RPMI7951 (cell line): Measurements from ENCODE around the gene CASTOR1. TPM values are rescaled to one million over a fixed set of nuclear protein-coding genes. Genes with fewer than 3 reads are reported as not detected.

Experiments used
- DNase-seq: peaks from one replicate; pipeline ENCODE4 v3.0.0-alpha.2; 2012; ENCODE audit warnings: low read depth
- total RNA-seq: library from RNA; depleted of rRNA; stranded (reverse); fragments of >200 nt; shearing (Covaris generic); gene quantifications from 2 replicates; pipeline ENCODE4 v1.2.3, GENCODE V29; 2014

CASTOR1 gene
- total RNA-seq, 1 experiment from 2014 or later = 16.6 TPM

DNA sequence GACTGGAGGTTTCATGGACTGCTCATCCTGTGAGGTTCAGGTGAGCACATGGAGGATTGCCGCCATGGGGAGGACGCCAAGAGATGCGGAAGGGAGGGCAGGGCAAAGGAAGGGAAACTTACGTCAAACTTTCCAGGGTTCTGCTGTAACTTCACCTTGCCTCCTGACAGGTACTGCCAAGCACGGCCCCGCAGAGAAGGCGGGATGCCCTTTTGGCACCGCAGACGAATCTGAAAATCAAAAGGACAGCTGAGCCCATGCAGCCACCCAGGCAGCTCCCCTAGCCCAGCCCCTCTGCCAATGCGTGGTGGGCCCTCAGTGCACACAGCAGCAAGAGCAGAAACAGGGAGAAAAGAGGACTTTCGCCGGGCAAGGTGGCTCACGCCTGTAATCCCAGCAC lies 10.0 kb upstream of the CASTOR1 start:
- no peak for DNase-seq

DNA sequence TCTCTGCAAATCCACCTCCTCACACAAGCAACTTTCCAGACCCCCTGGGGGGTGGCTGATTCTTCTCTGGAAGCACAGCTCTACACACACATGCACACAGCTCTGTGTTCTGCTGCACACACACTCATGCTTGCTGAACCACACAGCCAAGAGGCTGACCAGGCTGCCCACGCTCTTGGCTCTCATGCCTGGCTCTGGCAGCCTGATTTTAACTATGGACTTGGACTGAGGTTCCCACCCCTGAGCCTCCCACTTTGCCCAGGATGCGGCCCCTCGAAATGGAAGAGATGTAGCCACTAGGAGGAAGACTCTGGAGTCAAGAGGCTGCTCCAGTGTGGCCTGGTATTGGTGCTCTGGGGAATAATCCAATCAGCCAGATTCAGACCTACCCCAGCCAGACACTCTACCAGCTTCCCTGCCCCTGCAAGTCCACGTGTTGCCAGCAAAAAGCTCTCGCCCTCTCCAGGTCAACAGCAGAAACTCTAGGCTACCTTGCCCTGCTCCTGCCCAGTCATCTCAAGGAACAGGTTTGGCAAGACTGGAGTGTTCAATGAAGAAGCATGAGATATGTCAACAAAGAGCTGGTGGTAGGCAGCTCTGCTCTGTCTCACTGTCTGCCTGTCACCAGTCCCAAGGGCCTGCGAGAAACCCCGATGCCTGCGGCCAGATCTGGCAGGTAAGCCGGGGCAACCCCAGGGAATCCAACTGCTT lies 8.8 kb upstream of the CASTOR1 start:
- no peak for DNase-seq

DNA sequence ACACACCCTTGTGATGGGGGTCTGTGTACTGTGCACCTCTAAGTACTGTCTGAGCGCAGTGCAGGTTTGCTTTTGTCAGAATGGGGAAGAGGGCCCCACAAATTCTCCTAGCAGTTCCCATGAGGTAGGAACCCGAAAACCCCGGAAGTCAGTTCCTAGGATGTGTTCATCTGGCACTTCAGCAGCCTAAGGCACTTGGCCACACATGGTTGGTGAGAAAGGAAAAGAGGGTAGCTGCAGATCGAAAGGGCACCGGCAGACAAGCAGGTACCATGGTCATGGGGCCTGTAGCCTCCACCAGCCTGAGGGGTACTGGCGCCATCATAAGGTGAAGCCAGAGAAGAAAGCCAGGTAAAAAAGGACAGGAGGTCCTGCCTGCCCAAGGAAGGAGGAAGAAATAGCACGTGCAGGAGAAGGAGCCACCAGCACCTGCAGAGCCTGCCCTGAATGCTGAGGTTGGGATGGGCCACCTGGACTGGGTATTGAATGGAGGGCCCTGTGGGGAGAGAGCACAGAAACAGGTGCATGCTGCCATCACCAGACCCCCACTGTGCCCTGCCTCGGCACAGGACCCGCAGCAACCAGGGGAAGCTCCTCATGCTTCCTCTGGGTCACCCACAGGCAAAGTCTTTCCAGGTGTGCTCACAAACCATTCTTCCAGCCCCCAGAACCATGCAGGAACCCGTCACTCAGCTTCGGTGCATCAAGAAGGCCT lies 8.1 kb upstream of the CASTOR1 start:
- no peak for DNase-seq

DNA sequence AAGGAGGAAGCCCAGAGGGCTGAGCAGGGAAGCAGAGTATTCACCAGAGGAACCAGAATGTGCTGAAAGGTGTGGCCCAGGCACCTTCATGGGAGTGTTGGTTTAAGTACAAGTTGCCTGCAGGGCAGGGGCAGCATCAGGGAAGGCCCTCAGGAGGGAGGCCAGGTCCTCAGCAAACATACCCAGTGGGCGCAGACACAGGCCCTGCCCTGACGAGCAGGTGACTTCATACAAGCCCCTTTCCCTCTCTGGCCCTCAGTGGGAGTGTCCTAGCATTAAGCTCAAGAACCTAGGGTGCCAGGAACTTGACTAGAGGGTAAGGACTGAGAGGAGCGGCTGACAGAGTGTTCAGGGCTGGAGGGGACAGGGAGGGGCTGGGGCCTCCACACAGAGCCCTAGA lies 7.5 kb upstream of the CASTOR1 start:
- DNase-seq = no peak

DNA sequence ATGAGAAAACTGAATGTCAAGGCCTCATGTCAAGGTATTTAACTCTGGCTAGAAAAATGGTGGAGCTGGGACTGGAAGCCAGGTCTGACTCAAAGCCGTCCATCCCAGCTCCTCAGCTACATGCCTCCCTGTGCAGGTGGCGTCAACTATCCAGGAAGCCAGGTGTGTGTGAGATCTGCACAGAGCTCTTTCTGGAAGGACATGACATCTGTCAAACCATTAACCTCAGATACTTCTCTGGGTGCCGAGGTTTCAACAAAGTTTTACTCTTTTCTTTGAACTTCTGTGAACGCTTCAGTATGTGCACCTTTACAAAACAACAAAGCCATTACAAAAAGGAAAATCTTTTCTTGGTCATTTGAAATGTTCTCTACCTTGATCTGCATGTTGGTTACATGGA lies 7.0 kb upstream of the CASTOR1 start:
- DNase-seq = no peak

DNA sequence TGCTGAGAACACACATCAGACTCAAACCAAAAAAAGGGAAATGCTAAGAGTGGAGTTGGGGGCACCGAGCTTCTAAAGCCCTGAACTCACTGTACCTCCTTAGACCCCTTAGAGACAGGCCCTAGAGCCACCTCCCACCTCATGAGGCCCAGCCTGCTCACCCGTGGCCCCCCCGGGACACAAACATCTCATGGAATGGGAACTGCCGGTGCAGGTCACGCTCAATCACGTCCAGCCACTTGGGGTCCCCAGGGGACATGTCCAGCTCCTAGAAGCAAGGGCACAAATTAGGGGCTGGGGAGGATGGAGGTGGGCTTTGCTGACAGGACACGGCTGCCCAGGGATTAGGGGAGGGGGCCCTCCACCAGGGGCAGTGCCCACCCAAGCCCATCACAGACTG lies 6.3 kb upstream of the CASTOR1 start:
- DNase-seq = no peak

DNA sequence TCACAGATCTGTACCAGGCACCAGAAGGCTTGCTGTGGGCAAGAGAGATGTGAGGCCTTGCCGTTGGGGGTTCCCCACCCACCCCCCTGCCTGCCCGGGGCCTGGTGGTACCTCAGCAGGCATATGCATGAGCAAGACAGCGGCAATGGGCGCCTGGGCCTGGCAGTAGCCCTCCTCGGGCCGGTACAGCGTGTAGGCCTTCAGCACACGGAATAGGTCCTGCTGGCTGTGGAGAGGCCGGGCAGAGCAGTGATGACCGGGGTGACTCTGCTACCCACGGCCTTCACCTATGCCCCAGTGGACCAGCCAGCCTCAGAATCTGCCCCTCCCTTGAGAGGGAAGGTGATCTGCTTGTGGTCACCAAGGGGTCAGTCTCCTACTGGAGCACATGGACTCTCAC lies 5.5 kb upstream of the CASTOR1 start:
- DNase-seq = no peak

DNA sequence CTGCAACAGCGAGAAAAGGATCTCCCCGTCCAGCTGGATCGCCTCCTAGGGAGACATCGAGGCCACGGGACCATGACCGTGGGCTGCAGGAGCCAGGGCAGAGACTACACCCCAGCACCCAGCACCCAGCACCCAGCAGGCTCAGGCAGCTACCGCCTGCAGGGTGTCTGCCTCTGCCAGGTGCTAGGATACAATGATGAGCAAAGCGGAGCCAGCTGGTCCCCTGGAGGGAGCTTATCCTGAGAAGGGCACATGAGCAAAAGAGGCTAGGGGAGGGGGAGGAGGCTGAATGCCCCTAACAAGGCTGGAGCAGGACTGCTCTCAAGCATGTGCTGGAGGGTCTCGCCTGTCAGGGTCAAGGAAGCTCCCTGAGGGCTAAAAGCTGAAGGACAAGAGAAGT lies 4.8 kb upstream of the CASTOR1 start:
- no peak for DNase-seq

DNA sequence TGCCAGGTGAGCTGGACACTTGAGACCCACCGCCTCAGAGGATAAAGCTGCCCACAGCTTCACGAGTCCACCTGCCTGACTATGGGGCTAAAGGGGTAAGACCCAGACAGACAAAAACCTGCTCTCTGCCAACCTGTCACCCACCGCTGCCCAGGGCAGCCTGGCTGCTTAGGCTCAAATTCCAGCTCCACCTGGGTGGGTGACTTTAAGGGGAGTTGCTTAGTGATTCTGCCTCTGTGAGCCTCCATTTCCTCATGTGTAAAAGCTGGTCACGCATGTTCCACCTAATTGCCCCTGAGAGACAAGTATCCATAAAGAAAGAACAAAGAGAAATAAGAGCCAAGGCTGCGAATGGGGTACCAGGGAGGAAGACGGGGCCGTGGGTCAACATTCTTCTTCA lies 3.7 kb upstream of the CASTOR1 start:
- no peak for DNase-seq

DNA sequence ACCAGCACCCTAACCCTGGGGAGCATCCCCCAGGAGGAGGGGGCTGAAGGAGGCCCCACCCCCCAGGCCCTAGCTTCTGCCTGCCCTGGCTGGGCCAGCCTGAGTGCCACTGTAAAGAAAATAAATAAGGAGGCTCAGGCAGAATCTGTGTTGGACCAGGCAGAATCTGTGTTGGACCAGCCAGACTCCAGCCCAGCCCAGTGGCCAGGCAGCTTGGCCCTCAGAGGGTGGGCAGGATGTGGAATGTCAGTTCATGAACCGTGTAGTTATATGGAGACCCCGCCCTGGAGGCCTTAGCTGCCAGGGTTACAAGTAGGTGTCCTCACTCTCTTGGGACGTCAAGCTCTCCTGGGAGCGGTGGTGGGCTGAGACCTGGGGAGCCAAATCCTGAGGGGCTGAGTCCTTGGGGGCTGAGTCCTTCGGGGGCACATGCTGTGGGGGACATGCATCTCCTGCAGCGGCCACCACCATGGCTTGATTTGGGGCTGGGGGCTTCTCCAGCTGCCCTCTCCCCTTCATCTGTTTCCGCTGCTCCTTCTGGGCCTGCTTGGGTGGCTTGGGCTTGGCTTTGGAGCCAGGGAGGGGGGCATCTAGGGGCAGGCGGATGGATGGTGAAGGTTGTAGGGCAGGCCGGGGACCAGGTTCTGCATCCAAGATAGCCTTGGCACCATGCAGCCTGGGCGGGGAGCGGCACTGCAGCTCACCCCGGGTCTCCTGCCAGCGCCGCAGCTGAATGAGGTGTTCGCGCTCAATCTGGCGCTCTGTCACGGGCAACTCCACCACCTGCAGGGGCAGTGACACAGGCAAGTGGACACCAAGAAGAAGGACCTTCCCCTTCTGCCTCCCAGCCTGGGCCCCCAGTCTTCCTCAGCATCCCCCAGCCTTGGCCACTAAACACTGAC lies 3.0 kb upstream of the CASTOR1 start:
- no peak for DNase-seq

DNA sequence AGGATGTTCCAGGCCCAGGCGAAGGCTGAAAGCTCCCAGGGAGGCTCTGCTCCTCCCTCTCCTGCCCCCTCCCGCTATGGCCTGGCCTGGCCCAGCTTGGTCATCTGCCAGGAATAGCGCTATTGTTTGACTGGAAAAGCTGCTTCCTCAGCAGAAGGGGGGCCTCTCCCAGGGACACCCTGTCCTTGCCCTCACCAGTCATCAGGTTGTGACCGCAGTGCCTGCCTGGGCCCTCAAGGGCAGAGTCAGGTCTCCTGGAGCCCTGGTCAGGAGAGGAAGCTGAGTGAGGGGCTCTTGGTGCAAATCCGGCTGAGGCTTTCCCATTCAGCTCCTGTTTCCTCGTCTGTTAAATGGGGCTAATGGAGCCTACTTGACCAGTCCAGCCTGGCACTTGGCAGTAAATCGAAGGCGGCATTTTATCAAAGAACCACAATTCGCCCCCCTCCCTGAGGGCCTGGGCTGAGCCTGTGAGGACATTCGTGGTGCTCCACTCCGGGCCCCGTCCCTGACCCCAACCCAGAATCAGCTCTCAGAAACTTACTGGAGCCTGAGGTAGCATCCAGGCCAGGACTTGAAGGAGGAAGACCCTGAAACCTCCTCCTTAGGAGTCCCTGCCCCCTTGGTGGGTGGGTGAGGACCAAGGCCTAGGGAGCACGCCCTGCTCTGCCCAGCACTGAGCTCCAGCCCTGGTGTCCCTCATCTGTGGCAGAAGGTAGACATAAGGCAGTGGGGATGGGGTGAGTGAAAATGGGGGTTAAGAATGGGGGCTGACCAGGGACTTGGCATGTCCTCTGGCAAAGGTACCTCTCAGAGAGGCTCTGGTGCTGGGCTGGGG lies 2.0 kb upstream of the CASTOR1 start:
- DNase-seq = peak; percentile 66

DNA sequence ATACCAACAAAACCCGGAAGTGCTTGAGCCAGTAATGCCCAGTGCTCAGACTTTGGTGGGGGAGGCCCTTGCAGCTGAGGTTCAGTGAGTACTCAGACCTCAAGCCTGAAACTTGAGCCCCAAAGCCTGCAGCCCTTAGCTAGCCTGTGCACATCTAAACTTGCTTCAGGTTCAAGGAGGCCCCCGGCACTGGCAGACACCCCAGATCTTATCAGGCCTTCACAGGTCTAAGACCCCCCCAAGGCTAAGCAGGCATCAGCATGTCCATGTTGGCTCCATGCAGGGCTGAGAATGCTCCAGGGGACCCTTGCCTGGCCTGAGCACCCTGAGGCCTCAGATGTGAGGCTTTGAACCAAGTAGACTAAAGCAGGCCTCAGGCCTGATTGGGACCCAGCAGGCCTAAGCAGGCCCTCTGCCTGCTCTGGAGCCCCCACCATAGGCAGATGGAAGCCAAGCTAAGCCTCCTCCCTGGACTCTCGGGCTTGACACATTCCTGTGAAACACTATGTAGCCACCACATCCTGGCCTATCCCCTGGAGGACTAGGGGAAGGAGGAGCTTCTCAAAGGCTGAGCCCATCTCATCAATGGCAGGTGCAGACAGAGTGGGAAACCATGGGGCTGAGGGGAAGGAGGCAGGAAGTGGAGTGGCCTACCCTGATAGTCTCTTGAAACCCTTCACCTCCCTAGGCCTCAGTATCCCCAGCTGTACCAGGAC lies 1.2 kb upstream of the CASTOR1 start:
- DNase-seq = peak; percentile 75

DNA sequence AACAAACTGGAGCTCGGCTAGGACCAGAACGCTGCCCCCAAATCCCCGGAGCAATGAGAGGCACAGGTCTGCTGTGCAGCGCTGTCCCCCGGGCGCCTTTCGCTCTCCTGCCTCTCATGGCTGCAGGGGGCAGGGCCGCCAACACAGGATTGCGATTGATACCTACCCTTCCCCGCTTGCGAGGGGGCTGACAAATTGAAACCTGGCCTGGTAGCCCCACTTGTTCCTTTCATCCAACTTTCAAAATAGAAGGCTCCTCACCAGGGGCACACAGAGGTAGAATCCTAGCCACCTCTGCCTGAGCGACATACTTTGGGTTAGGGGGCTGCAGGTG lies 642 bp upstream of the CASTOR1 start:
- no peak for DNase-seq

DNA sequence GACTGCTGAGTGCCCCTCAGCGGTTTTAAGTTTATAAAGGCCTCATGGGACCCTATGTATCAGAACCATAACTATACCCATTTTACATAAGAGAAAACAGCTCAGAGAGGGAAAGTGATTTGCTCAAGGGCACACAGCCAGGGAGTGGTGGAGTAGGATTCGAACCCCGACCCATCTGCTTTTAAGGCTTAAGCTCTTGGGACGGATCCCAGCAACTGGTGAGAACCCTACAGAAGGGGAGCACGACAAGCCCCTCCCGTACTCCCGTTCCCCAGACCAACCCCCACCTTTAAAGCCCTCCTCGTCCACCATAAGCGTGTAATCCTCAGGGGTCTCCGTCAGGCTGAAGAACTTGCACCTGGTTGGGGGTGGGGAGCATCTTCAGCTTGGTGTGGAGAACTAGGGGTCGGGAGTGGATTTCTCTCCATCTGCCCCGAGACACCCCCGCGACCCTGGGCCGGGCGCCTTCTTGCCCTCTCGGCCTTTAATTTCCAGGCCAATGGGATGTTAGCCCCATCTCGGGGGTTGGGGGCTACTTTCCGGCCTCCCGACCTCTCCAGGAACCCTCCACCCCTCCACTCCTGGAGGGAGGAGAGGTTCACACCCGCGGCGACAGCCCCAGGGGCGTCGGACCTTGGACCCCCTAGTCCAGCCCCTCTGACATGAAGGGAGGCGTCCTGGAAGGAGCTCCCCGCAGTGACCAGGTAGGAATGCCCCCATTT lies 725 bp downstream of the CASTOR1 start:
- DNase-seq = no peak

DNA sequence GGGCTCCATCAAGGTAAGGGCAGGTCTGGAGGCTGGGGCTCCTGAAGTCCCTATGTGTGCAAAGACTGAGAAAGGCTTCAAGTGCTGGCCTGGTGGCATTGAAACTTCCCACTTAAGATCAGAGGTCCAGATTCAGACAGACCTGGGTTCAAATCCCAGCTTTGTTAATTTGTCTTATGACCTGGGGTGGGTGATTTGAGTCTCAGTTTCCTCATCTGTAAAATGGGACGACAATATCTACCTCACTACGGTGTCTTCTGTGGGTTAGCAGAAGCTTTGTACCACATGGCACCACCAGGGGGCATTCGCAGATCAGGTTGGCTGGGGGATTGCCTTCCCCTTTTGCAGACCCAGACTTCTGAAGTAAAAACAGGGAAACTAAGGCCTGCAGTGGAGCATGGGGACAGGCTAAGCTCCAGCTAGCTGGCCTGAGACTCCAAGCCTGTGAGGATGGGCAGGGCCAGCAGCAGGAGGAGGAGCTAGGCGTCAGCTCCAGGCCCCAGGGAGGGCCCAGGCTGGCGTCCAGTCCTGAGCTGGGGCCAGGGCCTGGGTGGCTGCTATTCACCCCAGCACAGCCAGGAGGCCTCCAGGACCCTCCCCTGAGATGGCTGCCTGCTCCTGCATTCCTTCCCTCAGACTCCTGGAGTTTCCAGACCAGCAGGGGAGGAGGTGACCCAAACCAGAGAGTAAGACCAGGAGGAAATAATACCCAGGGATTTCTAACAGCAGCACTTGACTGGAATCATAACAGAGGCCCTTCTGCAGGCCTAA lies 1.5 kb downstream of the CASTOR1 start:
- DNase-seq = peak; percentile 90

DNA sequence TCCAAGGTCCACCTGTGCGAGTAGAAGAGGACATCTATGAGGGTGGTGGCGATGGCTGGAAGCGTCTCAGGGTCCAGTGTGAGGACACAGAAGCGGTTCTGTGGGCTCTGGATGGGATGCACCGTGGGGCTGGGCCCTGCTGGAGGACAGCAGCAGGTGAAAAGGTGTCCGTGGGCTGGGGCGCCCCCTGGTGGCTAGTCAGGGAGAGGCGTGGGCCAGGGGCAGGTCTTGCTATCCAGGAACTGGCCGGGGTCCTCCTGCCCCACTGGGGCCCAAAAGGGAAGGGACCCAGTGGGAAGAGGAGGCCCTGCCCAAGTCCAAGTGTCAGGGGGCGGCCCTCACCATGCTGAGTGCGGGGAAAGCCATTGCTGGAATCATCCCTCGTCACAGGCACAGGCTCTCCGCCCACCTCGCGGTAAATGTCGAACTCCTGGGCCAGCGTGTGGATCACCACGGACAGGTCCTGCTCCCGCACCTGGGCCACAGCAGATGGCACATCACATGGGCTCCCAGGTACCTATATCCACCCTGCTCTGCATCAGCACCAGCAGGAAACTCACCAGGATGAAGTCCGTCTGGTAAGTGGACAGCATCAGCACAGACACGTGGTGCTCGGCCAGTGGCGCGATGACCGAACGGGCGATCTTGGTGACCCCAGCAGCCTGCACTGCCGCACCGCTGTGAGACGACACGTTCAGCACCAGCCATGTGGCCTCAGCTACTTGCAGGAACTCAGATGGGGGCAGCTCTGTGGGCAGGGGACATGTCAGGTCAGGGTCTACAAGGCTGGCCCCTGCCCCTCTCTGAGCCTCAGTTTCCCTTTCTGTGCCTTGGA lies 2.3 kb downstream of the CASTOR1 start:
- DNase-seq = peak; percentile 48

DNA sequence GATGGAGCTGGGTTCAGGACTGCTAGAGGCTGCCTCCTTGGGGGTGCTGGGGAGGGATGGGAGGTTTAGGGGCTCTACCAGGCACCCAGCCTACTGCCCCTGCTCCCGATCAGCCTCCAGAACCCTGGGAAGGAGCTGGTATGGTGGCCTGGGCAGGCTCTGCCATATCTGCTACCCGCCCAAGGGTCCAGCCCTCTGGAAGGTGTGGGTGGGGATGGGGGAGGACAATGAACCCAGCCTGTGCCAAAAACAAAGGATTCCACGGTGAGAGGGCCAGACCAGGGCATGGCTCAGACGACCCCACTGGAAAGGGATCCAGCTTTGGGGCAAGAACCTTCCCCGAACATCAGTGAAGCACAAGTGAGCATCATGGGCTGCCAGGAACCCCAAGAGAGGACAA lies 3.0 kb downstream of the CASTOR1 start:
- DNase-seq = no peak

DNA sequence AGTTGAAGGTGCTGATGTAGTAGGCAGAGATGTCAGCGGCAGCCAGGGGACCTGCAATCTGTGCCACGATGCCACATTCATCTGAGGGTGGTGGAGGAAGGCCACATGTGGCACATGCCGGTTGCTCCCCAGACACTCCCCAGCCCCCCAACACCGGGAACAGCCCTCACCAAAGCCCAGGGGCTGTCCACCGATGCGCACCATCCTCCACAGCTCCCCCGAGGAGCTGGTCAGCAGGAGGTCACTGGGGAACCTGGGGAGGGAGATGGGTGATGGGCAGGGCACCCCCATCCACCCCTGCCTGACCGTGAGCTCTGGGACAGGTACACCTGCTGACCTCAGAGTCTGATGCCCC lies 3.5 kb downstream of the CASTOR1 start:
- DNase-seq = no peak
